Stomach (tissue), 4 donors: ENCODE results near the gene TNS3.

Source experiments
- EP300 ChIP-seq: sonication (generic); formaldehyde crosslinking; IDR thresholded peaks from one replicate; pipeline ENCODE4 v1.6.1; 2017; ENCODE audit warnings: antibody characterized with exemption
- POLR2A ChIP-seq, 4 donors: fragments of 450-650 bp; IDR thresholded peaks; one replicate each; pipeline ENCODE4 v1.6.1; 2016; ENCODE audit warnings: antibody characterized with exemption in 4 of 4, control low read depth in 2 of 4, mild to moderate bottlenecking in 1 of 4, moderate library complexity in 1 of 4
- TF ChIP-seq, protein P1 (sequence below), 7 experiments: fragments of 450-650 bp in 4 of 7; fragments of 200-600 bp in 3 of 7; sonication (generic) in 3 of 7; IDR thresholded peaks; one replicate each; pipeline ENCODE4 v1.5.1; 2016 to 2019; ENCODE audit warnings: antibody characterized with exemption in 7 of 7, control low read depth in 2 of 7, mild to moderate bottlenecking in 1 of 7

DNA sequence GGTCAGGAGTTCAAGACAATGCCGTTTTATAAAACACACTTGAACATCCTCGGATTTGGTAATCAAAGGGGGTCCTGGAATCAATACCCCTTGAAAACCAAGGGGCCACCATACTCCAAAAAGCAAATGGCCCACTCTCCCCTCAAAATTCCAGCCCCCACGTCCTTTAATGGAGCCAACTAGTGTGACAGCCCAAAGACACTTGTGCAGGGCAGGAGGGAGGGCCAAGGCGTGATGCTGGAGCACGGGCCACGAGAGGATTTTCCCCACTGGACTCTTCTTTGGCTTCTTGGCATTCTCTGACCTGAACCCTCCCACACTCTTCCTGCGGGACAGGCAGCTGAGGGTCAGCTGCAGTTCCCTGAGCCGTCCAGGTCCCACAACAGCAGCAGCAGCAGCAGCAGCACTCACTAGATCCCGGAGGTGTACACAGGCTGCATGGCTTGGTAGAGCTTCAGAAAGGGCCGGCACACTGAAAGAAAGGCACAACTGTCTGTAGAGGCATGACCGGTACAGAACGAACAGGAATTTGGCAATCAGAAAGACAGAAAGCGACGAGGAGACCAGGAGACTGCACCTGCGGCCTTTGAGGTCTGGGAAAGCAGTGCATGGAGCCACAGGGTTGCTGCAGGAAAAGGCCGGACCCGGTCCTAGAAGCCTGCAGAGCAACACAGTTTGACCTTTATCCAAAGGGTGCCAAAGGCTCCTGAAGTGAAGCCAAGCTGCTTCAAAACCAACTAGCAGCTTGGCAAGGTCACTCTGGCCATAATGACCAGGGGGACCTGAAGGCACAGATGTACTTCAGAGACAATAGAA, 168.2 kb downstream of the TNS3 start:
- TF ChIP-seq EP300 (no peak), POLR2A (IDR thresholded peaks at IDR 0.05) (no peak)
- TF ChIP-seq, protein P1, sequence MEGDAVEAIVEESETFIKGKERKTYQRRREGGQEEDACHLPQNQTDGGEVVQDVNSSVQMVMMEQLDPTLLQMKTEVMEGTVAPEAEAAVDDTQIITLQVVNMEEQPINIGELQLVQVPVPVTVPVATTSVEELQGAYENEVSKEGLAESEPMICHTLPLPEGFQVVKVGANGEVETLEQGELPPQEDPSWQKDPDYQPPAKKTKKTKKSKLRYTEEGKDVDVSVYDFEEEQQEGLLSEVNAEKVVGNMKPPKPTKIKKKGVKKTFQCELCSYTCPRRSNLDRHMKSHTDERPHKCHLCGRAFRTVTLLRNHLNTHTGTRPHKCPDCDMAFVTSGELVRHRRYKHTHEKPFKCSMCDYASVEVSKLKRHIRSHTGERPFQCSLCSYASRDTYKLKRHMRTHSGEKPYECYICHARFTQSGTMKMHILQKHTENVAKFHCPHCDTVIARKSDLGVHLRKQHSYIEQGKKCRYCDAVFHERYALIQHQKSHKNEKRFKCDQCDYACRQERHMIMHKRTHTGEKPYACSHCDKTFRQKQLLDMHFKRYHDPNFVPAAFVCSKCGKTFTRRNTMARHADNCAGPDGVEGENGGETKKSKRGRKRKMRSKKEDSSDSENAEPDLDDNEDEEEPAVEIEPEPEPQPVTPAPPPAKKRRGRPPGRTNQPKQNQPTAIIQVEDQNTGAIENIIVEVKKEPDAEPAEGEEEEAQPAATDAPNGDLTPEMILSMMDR (IDR thresholded peaks at IDR 0.05) = no peak
